Measurements from ENCODE around the gene NKRF.
A peak's percentile ranks its signal among the peaks of the same experiment; 100 is the strongest.

The NKRF gene

DNA sequence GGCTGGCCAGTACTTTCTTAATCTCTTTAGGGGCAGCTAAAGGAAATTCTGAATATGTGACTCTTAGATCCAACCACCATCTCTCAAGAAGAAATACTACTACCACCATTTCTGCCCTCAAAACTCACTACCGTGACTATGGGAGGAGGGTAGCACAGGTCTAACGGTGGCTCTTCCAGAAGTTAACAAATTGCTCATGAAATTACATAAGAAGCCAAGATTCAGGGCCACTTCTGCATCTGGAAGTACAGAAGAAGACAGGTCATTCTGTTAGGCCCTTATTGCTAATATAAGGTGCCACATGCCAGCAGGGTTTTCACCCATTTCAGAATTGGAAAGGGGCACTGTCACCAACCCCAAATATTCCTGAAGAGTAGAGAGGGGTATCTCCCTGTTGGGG is 19.6 kb upstream of the NKRF start:
- no peaks in the 10 kb centered on the region for H3K27me3 Mint-ChIP-seq (ENCODE audit: low read depth)
- no peaks in the 10 kb centered on the region for H3K9me3 Mint-ChIP-seq
- H3K27ac Mint-ChIP-seq, result no peak overlapping the region
- H3K36me3 Mint-ChIP-seq (ENCODE audit: low read depth), result peaks cover 26% of the 10 kb centered on the region
- H3K4me3 Mint-ChIP-seq, result no peak overlapping the region
- DNase-seq (ENCODE audit: low spot score), result no peak
- no peaks in the 10 kb centered on the region for H3K4me1 Mint-ChIP-seq (ENCODE audit: low read depth)

DNA sequence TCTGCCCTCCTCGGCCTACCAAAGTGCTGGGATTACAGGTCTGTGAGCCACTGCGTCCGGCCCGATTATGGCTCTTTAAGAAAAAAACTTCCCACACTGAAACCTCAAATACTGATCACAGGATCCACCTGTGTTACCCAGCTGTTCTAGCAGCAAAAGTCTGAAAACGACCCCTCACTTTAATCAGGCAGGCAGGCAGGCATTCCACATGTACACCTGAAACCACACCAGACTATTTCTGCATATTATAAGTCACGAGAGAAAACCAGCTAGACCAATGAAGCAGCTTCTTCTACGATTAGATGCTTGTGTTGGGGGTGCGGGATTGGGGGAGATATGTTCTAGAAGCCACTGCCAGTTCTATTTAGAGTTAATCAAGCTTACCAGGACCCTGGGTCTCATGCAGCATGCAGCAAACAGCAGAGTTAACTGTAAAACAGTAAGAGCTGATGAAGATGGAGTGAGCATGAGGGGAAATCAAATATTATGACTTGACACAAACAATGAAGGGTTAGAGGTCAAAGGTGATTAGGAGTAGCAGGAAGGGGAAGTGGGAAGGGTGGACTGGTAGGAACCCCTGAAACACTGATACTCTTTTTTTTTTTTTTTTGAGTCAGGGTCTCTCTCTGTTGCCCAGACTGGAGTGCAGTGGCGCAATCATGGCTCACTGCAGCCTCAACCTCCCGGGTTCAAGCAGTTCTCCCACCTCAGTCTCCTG is 18.9 kb upstream of the NKRF start:
- Mint-ChIP-seq H3K27me3 (ENCODE audit: low read depth) (no peaks in the 10 kb centered on the region), H3K36me3 (ENCODE audit: low read depth) (peaks cover 24% of the 10 kb centered on the region), H3K4me3 (no peak overlapping the region), H3K4me1 (ENCODE audit: low read depth) (no peaks in the 10 kb centered on the region), H3K27ac (no peak overlapping the region), H3K9me3 (no peaks in the 10 kb centered on the region)
- no peak for DNase-seq (ENCODE audit: low spot score)

DNA sequence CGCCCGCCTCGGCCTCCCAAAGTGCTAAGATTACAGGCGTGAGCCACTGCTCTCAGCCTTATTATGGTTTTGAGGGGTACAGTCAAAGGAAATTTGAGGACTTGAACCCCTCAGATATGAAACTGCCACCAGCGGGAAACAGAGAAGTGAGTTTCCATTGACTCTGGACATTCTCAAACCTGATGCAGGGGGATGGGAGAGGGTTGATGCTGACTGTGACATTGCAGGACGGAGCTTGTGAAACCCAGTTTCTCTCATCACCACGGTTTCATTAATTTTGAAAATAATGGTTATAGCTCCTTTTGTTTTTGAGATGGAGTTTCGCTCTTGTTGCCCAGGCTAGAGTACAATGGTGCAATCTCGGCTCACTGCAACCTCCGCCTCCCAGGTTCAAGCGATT is 18.2 kb upstream of the NKRF start:
- H3K4me3 Mint-ChIP-seq, result no peak overlapping the region
- no peak overlapping the region for H3K27ac Mint-ChIP-seq
- DNase-seq (ENCODE audit: low spot score), result no peak
- H3K9me3 Mint-ChIP-seq, result no peaks in the 10 kb centered on the region
- H3K27me3 Mint-ChIP-seq (ENCODE audit: low read depth), result no peaks in the 10 kb centered on the region
- peaks cover 22% of the 10 kb centered on the region for H3K36me3 Mint-ChIP-seq (ENCODE audit: low read depth)
- no peaks in the 10 kb centered on the region for H3K4me1 Mint-ChIP-seq (ENCODE audit: low read depth)

DNA sequence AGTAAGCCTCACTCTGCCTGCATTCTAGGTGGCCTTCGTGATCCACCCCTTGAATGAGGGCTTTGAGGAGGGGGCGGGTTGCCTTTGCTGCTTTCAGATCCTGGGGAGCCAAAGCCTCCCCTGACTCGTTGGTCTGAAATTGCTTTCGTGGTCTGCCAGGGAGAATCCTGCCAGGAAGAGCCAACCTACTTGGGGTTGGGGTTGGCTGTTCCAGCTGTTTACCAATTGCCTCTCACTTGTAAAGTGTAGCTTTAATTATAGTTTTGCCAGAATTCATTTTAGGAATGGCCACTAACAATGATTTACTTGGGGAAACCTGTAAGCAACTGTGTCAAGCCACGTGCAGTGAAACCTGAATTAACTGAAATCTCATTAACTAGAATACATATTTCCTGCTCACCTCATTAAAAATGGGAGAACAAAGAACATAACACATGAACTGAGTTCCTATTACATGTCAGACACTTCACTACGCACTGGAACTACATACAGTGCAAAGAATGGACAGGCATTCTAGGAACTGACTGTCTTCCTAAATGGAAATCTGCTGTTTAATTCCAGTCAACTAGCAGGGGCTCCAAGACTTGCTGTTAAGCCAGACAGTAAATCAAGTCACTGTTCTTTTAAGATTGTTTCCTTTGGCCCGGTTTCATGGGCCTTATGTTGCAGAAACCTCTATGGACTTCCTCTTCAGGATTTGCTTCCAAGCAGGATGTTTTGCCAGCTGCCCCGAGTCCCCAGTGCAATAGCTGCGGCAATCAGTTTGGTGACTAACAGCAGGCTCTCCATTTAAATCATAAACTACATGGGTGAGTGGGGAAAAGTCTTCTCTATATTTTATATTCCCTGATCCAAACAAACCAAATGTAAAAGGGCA is 16.4 kb upstream of the NKRF start:
- no peaks in the 10 kb centered on the region for H3K9me3 Mint-ChIP-seq
- no peak for DNase-seq (ENCODE audit: low spot score)
- H3K27me3 Mint-ChIP-seq (ENCODE audit: low read depth), result no peaks in the 10 kb centered on the region
- peaks cover 15% of the 10 kb centered on the region for H3K36me3 Mint-ChIP-seq (ENCODE audit: low read depth)
- H3K4me1 Mint-ChIP-seq (ENCODE audit: low read depth), result no peaks in the 10 kb centered on the region
- no peak overlapping the region for H3K27ac Mint-ChIP-seq
- H3K4me3 Mint-ChIP-seq, result no peak overlapping the region

DNA sequence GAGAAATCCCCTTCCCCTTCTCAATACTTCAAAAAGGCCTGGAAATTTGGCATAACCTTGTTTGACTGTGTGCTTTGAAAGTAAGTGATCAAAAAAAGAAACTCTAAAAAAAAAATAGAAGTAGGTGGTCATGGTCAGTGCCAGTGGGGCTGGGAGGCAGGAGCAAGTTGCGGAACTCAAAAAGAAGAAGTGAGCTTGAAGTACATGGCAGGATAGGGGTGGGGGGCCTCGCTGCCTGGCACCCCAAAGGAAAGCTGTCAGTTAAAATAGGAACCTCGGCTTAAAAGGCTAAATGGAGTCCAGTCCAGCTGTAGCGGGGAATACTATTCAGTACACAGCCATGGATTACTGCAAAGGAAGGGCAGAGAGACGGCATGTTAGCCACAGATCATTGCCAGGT is 12.2 kb upstream of the NKRF start:
- H3K9me3 Mint-ChIP-seq, result no peaks in the 10 kb centered on the region
- peaks cover 13% of the 10 kb centered on the region for H3K36me3 Mint-ChIP-seq (ENCODE audit: low read depth)
- no peaks in the 10 kb centered on the region for H3K4me1 Mint-ChIP-seq (ENCODE audit: low read depth)
- no peak overlapping the region for H3K4me3 Mint-ChIP-seq
- no peaks in the 10 kb centered on the region for H3K27me3 Mint-ChIP-seq (ENCODE audit: low read depth)
- no peak for DNase-seq (ENCODE audit: low spot score)
- no peak overlapping the region for H3K27ac Mint-ChIP-seq

DNA sequence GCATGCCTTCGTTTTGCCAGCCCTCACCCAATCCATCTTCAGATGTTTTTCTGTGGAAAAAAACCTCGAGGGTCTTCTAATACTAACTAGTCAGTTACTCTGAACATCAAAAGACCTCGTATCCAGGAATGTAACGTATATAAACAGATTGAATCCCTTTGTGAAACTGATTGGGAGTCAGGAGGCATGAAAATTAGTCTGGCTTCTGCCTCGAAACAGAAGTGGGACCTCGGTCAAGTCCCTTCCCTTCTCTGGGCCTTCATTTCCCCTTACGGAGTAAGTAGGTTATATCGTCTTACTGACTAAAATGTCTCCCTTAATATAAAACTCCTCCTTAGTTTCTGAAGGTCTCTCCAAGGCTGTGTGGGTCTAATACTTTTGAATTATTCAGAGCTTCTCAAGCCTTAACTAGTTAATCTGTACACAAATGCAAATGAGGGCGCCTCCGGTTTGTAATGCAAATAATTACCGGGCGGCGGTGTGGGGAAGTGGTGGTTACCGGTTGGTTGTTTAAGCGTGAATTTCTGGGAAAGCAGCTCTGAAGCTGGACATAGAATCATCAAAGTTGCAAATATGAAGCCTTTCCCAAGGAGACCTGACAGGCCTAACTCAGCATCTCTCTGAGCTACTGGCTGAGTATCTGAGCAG is 11.4 kb upstream of the NKRF start:
- H3K36me3 Mint-ChIP-seq (ENCODE audit: low read depth), result peaks cover 13% of the 10 kb centered on the region
- no peaks in the 10 kb centered on the region for H3K27me3 Mint-ChIP-seq (ENCODE audit: low read depth)
- DNase-seq (ENCODE audit: low spot score), result no peak
- H3K9me3 Mint-ChIP-seq, result no peaks in the 10 kb centered on the region
- H3K27ac Mint-ChIP-seq, result no peak overlapping the region
- no peaks in the 10 kb centered on the region for H3K4me1 Mint-ChIP-seq (ENCODE audit: low read depth)
- H3K4me3 Mint-ChIP-seq, result no peak overlapping the region

DNA sequence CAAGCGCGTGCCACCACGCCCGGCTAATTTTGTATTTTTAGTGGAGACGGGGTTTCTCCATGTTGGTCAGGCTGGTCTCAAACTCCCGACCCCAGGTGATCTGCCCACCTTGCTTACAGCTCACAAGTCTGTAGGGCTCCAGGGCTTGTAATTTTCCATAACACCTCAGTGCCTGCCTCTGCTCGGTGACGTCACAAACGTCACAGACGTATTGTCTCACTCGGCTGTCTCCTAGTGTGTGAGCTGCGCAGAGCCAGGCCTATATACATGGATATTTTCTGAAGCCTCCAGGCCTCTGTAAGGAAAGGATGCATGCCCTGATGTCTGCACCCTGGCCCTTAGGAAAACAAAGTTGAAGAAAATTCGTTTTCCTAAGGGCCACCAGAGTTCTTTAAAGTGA is 8.6 kb upstream of the NKRF start:
- Mint-ChIP-seq H3K9me3 (no peaks in the 10 kb centered on the region), H3K4me3 (no peak overlapping the region), H3K36me3 (ENCODE audit: low read depth) (peaks cover 8% of the 10 kb centered on the region), H3K27me3 (ENCODE audit: low read depth) (no peaks in the 10 kb centered on the region), H3K27ac (no peak overlapping the region), H3K4me1 (ENCODE audit: low read depth) (peaks cover 2% of the 10 kb centered on the region)
- DNase-seq (ENCODE audit: low spot score), result no peak

DNA sequence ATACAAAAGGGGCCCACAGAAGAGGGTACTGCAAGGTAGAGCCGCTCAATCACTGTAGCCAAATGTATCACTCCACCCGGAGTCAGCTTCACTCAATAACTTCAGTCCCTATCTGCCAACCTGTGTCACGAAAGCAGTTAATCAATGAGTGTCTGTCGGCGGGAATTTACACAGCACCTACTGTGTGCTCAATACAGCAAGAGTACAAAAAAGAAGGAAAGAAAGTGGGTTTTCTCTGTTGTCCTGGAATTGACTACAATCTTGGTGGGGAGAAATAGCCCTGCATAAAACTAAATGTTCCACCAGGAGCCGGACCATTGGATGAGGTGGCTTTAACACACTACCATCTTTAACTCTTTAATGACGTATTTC is 780 bp upstream of the NKRF start:
- H3K4me1 Mint-ChIP-seq (ENCODE audit: low read depth), result peaks cover 15% of the 10 kb centered on the region
- peak overlapping the region; percentile 97 for H3K27ac Mint-ChIP-seq
- peaks cover 2% of the 10 kb centered on the region for H3K36me3 Mint-ChIP-seq (ENCODE audit: low read depth)
- H3K9me3 Mint-ChIP-seq, result no peaks in the 10 kb centered on the region
- H3K4me3 Mint-ChIP-seq, result peak overlapping the region; percentile 92
- H3K27me3 Mint-ChIP-seq (ENCODE audit: low read depth), result no peaks in the 10 kb centered on the region
- DNase-seq (ENCODE audit: low spot score), result no peak

DNA sequence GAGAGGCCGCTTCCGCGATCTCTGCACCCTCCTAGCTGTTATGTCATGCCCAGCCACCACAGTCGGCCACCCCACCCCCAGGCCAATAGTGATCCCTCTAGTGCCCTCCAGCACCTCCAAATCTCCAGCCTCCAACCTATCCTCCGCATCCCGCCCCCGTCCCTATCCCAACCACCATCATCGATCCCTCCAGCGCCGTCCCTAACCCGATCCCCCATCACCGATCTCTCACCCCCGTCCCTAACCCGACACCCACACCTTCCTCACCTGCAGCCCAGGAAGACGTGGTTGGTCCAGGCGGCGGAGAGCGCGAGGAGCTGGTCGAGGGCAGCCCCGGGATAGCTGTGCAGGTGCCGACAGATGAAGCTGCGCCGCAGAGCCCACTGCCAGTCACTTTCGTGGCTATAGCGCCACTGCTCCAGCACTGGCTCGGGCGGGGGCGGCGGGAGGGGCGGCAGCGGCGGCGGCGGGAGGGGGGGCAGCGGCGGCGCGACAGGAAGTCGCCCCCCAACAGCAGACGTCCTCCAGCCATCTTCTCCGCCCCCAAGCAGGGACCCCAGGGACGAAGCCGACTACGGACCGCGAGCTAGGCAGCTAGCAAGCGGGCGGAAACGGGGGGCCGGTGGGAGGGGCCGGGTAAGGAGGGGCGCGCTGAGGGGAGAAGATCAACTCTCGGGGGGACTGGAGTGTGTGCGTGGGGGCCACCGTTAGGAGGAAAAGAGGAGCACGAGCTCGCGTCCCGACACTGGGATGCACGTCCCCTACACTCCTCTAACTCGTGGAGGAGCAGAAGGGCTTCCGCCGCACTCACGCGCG is 552 bp downstream of the NKRF start:
- peaks cover 15% of the 10 kb centered on the region for H3K4me1 Mint-ChIP-seq (ENCODE audit: low read depth)

DNA sequence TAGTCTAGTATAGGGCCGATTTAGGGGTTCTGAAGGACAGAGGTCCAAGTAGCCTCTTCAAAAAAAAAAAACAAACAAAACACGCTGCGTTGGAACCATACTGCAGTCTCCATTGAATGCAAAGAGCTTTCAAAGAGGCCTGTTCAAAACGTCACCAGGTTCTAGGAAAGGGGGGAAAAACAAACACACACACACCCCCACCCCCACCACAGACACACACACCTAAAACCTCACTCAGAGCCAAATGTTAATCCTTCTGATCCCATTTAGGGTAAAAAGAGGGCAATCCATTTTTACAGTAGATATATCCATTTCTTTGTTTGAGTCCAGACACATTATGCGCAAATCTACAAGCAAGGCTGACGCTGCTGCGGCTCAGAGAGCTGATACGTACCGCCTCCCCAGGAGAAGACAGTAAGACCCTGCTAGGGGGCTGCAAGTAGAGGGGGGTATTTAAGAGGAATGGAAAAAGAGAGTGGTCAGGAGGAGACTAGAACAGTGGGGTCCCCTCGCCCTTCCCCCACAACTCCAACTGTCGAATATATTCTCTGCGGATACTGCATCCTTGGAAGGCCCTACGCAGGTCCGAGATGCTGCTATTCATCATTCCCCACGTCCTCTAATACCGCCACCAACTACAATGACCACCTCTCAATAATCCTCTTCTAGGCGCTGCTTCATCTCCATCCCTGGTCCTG is 1.3 kb downstream of the NKRF start:
- Mint-ChIP-seq H3K27ac (peak overlapping the region; percentile 93), H3K36me3 (ENCODE audit: low read depth) (peaks cover 4% of the 10 kb centered on the region), H3K9me3 (no peaks in the 10 kb centered on the region), H3K27me3 (ENCODE audit: low read depth) (no peaks in the 10 kb centered on the region), H3K4me3 (peak overlapping the region; percentile 99), H3K4me1 (ENCODE audit: low read depth) (peaks cover 13% of the 10 kb centered on the region)
- DNase-seq (ENCODE audit: low spot score), result no peak

More for the DNA sequence above, 552 bp downstream of the NKRF start:
- no peaks in the 10 kb centered on the region for H3K27me3 Mint-ChIP-seq (ENCODE audit: low read depth)
- peak overlapping the region; percentile 99 for H3K4me3 Mint-ChIP-seq
- peak overlapping the region; percentile 97 for H3K27ac Mint-ChIP-seq
- H3K36me3 Mint-ChIP-seq (ENCODE audit: low read depth), result peaks cover 4% of the 10 kb centered on the region
- H3K9me3 Mint-ChIP-seq, result no peaks in the 10 kb centered on the region
- peak; percentile 13 for DNase-seq (ENCODE audit: low spot score)

DNA sequence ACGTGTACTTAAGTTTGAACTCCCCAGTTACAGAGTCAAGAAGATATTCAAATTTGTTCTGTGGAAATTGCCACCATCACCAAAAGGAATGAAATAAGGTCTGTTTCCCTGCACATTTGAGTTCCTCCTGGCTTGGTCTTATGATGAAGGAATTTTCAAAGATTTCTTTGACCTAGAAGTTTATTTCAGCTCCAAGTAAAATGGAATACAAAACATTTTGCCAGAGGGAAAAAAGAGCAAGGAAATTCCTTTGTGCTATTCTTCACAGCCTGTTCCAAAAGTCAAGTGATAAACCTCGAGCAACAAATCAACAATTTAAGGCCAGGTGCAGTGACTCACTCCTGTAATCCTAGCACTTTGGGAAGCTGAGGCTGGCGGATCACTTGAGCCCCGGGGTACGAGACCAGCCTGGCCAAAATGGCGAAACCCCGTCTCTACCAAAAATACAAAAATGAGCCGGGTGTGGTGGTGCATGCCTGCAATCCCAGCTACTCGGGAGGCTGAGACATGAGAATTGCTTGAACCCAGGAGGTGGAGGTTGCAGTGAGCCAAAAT is 3.4 kb downstream of the NKRF start:
- H3K4me1 Mint-ChIP-seq (ENCODE audit: low read depth), result peaks cover 13% of the 10 kb centered on the region
- no peak overlapping the region for H3K4me3 Mint-ChIP-seq
- no peak overlapping the region for H3K27ac Mint-ChIP-seq
- H3K36me3 Mint-ChIP-seq (ENCODE audit: low read depth), result peaks cover 9% of the 10 kb centered on the region
- no peak for DNase-seq (ENCODE audit: low spot score)
- H3K9me3 Mint-ChIP-seq, result no peaks in the 10 kb centered on the region
- no peaks in the 10 kb centered on the region for H3K27me3 Mint-ChIP-seq (ENCODE audit: low read depth)

DNA sequence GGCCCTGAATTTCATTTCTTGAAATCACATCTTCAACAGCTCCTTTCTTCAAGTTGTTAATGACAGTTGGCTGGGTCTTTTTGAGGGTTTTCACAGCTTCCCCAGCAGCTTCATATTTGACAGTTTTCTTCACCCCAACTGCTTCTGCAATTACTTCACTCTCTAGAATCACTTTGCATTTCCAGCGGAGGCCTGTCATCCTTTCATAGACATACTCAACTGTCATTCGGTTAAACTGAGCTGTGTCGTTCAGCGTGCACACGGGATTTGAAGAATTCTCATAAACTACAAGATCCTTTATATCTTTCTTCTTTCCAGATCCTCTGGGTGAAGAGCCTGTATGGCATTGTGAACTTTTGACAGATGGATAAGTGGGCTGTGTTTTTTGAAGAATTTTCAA is 16.4 kb downstream of the NKRF start:
- Mint-ChIP-seq H3K9me3 (no peaks in the 10 kb centered on the region), H3K4me3 (no peak overlapping the region), H3K27ac (no peak overlapping the region), H3K4me1 (ENCODE audit: low read depth) (no peaks in the 10 kb centered on the region), H3K36me3 (ENCODE audit: low read depth) (peaks cover 15% of the 10 kb centered on the region), H3K27me3 (ENCODE audit: low read depth) (no peaks in the 10 kb centered on the region)
- DNase-seq (ENCODE audit: low spot score), result no peak
